HG03378 (cell line): ENCODE data around the gene SOX12.
A peak's percentile ranks its signal among the peaks of the same experiment; 100 is the strongest.

Experiments used
- ATAC-seq: cut with Tn5 transposase; IDR thresholded peaks from one replicate; pipeline ENCODE4 v1.9.1; 2021; ENCODE audit warnings: mild to moderate bottlenecking, moderate library complexity; ENCODE audit not compliant: unreplicated experiment

SOX12 gene

DNA sequence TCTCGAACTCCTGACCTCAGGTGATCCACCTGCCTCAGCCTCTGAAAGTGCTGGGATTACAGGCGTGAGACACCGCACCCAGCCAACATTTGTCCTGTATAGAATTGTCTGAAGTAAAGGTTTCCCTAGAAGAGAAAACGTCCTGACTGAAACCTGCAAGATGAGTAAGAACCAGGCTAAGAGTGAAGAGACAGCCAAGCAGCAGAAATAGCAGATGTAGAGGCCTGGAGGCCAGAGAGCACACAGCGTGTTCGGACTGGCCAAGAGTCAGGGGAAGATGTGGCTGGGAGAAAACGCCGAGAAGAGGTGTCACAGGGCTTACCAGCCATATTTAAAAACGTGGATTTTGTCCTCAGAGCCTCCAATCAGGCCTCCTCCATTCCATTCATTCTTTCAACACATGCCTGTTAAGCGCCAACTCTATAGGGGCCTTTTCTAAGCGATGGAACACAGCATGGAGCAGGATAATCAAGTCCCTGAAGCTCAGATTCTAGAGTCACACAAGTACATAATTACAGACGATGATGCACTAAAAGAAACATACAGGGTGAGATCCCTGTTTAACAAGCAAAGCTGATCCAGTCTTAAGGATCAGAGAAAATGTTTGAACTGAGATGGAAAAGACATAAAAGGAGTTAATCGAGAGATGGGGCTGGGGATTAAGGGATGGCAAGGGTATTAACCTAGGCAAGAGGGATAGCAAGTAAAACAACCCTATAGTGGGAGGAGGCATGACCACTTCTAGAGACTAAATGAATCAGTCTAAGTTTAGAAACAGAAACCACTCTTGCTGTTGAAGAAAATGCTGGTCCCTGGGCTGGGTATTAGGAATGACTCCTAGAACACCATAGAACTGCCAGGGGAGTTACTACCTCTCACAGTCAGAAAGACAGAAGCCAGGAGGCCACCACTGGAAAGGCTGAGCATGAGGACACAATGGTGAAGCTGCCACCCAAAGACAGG lies 23.2 kb upstream of the SOX12 start:
- ATAC-seq, result no peak

GRCh38 chr20:305745-306144 lies 19.6 kb upstream of the SOX12 start:
- no peak for ATAC-seq

GRCh38 chr20:308427-309038 lies 16.8 kb upstream of the SOX12 start:
- ATAC-seq, result no peak

GRCh38 chr20:309306-309840 lies 16.0 kb upstream of the SOX12 start:
- no peak for ATAC-seq

DNA sequence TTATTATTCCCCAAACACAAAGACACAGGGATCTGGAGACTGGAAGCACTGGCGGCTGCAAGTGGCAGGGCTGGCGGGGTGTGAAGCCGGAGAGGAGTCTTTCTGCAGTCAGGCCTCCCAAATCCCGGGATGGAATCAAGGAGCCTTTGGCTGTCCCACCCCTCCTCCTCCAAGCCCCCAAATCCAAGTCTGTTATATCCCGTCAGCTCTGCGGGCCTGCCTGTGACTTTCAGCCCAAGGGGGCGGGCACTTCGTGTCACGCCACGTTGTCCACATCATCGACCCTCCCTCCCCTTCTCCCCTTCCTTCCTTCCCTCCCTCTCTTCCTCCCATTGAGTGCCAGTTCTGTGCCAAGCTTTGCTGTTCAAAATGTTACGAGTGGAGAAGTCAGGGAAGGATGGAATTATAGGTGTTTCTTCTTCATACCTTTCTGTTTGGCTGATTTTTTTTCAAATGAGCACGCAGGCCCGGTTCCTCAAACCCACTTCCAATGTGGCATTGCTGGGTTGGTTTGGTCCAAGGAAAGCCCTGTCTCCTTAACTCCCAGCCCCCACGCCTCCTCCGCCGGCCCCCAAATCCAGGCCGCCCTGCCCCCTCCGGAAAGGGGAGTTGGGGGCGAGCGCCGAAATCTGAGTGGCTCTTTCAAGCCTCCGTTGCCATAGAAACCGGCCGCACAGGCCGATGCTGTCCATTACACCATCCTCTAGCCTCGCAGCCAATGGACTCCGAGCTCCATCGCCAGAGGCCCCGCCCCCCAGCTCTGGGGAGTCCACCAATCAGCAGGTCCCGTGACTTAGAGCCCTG lies 15.3 kb upstream of the SOX12 start:
- ATAC-seq, result peak; percentile 78

- ATAC-seq, result no peak
These were observed 14.7 kb upstream of the SOX12 start for GRCh38 chr20:310645-311044.

- no peak for ATAC-seq
These were observed 13.7 kb upstream of the SOX12 start for GRCh38 chr20:311609-312008.

- ATAC-seq, result no peak
These were observed 13.3 kb upstream of the SOX12 start for GRCh38 chr20:312067-312466.

DNA sequence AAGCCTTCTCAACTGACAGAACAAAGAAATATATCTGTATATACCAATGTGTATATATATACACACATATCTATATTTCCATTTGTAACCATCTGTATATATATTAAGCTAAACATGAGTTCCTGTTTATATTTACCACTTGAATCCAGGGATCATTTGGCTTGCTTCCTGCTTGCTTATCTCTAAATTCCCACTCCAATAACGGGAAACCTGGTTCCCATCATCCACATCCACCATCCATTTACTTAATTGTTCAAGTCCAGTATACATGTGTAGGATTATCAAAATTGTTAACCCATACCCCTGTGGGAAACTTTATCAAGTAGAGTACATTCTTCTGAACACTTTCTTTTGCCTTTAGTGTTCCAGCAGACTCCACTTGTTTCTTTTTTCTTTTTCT lies 12.5 kb upstream of the SOX12 start:
- no peak for ATAC-seq

DNA sequence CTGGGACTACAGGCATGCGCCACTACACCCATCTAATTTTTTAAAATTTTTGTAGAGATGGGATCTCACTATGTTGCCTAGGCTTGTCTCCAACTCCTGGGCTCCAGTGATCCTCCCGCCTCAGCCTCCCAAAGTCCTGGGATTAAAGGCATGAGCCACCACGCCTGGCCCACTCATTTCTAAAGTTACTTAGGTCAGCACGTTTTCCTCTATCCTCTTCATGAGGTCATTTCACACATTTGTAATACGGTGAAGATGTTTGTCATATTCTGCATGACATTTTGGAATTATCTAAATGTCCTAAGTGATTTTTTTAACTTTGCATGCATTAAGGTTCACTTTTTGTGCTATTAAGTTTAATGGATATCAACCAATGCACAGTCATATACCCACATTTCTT lies 11.9 kb upstream of the SOX12 start:
- ATAC-seq, result no peak

DNA sequence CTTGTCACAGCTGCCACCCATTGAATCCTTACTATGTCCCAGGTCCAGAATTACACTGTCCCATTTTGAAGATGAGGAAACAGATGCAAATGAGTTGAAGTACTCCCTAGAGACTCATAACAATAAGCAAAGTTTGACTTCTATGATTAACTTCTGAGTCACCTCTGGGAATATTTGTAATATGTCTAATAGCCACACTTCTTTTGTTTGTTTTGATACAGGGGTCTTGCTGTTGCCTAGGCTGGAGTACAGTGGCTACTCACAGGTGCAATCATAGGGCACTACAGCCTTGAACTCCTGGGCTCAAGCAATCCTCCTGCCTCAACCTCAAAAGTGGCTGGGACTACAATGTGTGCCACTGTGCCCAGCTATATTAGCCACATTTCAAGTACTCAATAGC lies 11.4 kb upstream of the SOX12 start:
- no peak for ATAC-seq

- no peak for ATAC-seq
These were observed 8.9 kb upstream of the SOX12 start for GRCh38 chr20:316316-317068.

DNA sequence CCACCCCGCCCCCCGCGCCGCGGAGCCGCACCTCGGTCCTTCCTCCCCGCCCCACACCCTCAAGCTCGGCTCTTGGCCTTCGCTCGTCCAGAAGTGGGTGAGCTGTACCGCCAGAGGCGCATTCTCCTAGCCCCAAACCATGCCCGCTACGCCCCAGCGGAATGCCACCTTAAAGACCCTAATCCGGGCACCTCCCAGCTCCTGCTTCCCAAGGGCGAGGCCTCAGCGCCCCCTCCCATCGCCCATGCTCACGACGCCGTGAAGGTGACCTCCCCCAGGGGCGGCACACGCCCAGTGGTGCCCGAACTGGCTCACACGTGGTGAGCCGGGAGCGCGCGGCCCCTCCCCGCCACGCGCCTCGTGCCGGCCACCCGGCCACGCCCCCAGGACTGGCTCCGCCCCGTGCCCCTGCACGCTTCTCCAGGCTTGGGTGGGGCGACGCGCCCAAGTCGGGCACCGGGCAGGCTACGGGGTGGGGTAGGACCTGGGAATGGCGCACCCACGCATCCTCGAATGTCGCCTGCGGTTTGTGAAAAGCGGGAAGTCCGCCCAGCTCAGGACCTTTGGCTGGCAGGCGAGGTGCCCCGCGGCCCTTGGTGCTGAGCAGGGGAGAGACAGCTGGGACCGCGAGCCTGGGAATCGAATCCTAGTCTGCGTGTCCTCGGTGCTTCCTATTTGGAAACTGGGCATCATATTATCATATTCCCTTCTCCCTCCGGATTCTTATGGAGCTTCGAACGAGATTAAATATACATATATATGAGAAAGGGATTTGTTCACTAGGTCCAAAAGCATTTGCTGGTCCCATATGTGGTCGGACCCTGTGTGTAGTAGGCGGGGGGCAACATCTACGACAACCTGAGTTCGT lies 941 bp upstream of the SOX12 start:
- ATAC-seq, result no peak

GRCh38 chr20:325889-326644 lies 715 bp downstream of the SOX12 start:
- no peak for ATAC-seq

GRCh38 chr20:326645-327185 lies 1.4 kb downstream of the SOX12 start:
- no peak for ATAC-seq

- no peak for ATAC-seq
These were observed 2.1 kb downstream of the SOX12 start for GRCh38 chr20:327186-328026.
